ENCODE data around the gene FAM227B. TPM values are rescaled to one million over a fixed set of nuclear protein-coding genes. Genes with fewer than 3 reads are reported as not detected.
"Not testable (repeated sequence)": the region's sequence is repeated elsewhere in the genome, so short reads cannot be mapped to it uniquely, and the experiment has no call there.

The FAM227B gene, protein sequence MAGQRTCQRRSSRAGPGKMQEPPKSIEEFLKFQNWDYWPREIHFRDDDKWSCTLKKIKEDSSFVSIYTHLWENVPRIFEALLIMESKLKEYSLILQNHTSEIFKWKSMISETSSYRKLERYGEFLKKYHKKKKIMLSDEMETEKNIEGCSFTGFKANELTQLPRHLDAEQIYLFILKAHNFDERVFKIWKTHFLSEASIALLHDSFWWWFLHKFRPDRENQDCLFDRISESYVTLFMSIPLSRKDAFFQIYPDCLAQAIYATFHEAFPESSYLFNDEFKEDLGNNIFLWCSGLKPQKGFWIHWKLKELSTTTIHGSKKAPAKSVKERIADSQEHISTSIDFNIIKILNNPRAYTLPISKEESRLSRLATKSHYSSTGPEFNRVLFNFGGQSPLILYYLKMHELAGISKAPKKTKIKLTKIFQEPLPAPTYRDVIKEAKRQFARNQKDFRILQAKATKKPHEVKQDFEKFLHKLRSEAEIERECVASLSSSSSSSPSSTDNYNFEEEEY
- total RNA-seq (ENCODE audit: low replicate concordance): 4.3 and 5.6 TPM in 2 replicates

DNA sequence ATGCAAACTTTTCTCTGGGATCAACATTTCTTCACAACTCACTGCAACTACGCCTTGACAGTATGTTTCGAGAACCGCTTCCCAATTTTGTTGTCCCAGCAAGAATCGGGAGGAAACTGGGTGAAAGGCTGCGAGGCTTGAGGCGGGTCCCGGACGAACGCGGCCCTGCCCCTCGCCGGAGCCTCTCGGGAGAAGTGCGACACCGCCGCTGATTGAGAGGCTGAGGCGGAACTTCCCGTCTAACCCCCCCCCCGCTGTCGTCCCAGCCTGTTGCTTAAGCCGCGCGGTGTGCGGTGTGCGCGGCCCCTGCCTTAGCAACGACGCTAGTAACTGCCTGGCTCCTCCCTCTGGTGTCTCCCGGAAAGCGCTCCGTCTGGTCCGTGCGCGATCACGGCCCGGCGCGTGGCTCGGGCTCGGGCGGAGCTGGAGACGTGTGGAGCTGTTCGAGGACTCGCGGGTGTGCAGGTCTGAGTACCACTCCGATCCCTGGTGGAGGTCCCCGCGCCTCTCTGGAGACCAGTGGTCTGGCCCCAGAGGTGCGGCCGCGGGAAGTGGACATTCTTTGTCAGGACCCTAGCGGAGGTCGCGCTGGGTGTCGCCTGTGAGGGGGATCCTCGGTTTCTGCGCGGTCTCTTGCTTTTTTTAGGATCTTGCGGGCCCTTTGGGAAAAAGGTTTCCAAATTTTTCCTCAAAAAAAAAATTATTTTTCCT lies at the start of gene FAM227B, which contains the start of gene DTWD1:
TSS of gene FAM227B (minus strand) at position 161 of the 711 bp plus-strand sequence. CDS start 5,647 bp downstream, outside the sequence.
TSS of gene DTWD1 (plus strand) at position 391 of the 711 bp plus-strand sequence. CDS start 4,120 bp downstream, outside the sequence.
- peak within 1 kb of the TSS; percentile 81 for H3K4me3 ChIP-seq (ENCODE audit: low read depth, low read length)
- TF ChIP-seq, protein P1, sequence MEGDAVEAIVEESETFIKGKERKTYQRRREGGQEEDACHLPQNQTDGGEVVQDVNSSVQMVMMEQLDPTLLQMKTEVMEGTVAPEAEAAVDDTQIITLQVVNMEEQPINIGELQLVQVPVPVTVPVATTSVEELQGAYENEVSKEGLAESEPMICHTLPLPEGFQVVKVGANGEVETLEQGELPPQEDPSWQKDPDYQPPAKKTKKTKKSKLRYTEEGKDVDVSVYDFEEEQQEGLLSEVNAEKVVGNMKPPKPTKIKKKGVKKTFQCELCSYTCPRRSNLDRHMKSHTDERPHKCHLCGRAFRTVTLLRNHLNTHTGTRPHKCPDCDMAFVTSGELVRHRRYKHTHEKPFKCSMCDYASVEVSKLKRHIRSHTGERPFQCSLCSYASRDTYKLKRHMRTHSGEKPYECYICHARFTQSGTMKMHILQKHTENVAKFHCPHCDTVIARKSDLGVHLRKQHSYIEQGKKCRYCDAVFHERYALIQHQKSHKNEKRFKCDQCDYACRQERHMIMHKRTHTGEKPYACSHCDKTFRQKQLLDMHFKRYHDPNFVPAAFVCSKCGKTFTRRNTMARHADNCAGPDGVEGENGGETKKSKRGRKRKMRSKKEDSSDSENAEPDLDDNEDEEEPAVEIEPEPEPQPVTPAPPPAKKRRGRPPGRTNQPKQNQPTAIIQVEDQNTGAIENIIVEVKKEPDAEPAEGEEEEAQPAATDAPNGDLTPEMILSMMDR (IDR thresholded peaks at IDR 0.05; ENCODE audit: insufficient read depth, low read length): no peak
- DNase-seq (ENCODE audit: low read depth): peak; percentile 99

DNA sequence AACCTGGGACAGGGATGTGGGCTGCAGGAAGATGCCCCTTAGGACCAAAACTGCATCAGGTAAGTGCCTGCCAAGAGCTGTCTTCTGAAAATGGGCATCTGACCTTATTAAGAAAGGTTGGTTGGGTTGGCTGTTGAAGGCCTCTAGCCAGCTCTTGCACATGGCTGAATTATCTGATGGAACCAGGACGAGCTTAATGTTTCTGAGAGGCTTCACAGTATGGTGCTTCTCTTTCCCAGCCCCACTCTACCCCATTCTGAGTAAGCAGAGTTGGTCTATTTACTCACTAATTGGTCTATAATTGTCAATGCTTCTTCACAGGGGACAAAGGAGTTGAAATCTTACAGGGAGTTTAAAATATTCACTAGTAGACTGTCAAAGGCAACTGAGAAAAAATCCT lies 48.7 kb upstream of the FAM227B start:
- TF ChIP-seq, protein P1 (IDR thresholded peaks at IDR 0.05; ENCODE audit: insufficient read depth, low read length): no peak

DNA sequence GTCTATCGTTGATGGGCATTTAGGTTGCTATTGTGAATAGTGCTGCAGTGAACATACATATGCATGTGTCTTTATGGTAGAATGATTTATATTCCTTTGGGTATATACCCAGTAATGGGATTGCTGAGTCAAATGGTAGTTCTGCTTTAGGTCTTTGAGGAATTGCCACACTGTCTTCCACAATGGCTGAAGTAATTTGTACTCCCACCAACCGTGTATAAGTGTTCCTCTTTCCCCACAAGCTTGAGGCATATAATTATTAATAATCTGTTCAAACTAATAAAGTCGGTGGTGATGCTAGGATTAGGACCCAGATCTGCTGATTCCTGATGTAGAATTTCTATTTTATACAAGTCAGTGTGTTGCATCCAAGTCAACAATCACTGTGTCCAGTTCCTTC lies 45.9 kb upstream of the FAM227B start:
- not testable (repeated sequence) for DNase-seq (ENCODE audit: low read depth); H3K4me3 ChIP-seq (ENCODE audit: low read depth, low read length)

More for the DNA sequence above, 48.7 kb upstream of the FAM227B start:
- DNase-seq (ENCODE audit: low read depth): no peak
- no peak overlapping the region for H3K4me3 ChIP-seq (ENCODE audit: low read depth, low read length)

DNA sequence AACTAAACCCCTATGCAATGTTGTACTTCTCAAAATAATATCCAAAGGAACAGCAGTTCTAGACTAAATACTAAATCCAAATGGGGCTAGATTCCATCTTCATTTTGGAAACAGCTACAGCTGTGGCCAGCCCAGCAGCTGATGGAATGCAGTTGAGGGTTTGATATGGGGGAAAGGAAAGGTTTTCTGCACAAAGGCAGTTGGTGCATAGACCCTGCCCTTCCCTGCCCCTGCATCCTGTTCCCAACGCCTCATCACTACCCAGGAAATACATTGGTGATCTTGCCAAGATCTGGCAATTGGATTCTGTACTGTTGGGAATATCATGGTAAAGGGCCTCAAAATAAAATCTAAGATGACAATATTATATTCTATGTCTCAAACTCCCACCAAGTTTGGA lies 44.1 kb upstream of the FAM227B start:
- no peak for DNase-seq (ENCODE audit: low read depth)

DNA sequence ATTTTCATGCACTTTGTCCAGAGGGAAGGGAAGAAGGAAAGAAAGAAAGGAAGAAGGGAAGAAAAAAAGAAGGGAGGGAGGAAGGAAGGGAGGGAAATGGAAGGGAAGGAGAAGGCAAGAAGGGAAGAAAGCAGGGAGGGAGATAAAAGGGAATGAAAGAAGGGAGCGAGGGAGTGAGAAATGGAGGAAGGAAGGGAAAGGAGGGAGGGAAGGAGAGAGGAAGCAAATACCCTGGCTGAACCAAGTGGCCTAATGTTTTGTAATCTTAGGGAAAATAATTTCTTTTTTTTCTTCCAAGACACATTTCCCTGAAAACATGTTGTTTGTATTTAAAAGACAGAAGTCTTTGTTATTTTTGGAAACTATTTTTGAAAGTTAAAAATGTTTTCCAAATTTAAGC lies 36.1 kb upstream of the FAM227B start:
- TF ChIP-seq, protein P1 (IDR thresholded peaks at IDR 0.05; ENCODE audit: insufficient read depth, low read length): no peak
- no peak overlapping the region for H3K4me3 ChIP-seq (ENCODE audit: low read depth, low read length)
- DNase-seq (ENCODE audit: low read depth): no peak

More for the DNA sequence above, 44.1 kb upstream of the FAM227B start:
- no peak overlapping the region for H3K4me3 ChIP-seq (ENCODE audit: low read depth, low read length)
- TF ChIP-seq, protein P1 (IDR thresholded peaks at IDR 0.05; ENCODE audit: insufficient read depth, low read length): no peak

DNA sequence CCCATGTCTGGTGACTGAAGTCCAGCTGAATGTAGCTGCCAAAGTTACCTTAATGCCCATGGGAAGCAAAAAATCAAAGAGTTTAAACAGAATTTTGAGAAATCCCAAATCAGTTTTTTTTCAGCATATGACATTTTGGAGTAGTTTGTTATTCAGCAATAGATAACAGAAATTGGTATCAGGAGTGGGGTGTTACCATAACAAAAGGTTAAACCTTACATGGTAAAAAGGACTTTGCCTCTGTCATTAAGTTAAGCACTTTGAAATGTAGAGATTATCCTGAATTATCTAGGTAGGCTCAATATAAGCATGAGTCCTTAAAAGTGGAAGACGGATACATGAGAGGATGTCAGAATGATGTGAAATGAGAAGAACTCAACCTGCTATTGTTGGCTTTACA lies 32.3 kb upstream of the FAM227B start:
- H3K4me3 ChIP-seq (ENCODE audit: low read depth, low read length): no peak overlapping the region
- TF ChIP-seq, protein P1 (IDR thresholded peaks at IDR 0.05; ENCODE audit: insufficient read depth, low read length): no peak
- no peak for DNase-seq (ENCODE audit: low read depth)

DNA sequence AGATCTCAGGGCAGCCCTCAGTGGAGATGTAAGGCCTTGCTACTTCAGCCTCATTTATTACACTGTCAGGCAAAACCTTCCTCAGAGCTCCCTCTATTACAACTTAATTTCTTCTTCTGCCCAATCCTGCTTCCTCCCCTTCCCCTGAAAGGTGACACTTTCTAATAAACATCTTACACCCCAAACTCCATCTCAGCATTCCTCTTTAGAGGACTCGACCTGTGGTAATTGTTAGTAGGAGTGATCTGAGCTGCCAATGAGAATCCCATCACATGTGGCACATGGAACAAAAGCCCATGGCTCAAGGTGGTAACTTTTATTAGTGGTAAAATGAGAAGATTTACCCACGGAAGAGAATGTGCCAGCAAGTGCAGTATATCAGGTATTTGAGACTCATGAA lies 30.1 kb upstream of the FAM227B start:
- no peak for DNase-seq (ENCODE audit: low read depth)
- TF ChIP-seq, protein P1 (IDR thresholded peaks at IDR 0.05; ENCODE audit: insufficient read depth, low read length): no peak
- no peak overlapping the region for H3K4me3 ChIP-seq (ENCODE audit: low read depth, low read length)

All from fibroblast of the aortic adventitia (primary cell).